ENCODE data around the gene GPATCH4.

The GPATCH4 gene

DNA sequence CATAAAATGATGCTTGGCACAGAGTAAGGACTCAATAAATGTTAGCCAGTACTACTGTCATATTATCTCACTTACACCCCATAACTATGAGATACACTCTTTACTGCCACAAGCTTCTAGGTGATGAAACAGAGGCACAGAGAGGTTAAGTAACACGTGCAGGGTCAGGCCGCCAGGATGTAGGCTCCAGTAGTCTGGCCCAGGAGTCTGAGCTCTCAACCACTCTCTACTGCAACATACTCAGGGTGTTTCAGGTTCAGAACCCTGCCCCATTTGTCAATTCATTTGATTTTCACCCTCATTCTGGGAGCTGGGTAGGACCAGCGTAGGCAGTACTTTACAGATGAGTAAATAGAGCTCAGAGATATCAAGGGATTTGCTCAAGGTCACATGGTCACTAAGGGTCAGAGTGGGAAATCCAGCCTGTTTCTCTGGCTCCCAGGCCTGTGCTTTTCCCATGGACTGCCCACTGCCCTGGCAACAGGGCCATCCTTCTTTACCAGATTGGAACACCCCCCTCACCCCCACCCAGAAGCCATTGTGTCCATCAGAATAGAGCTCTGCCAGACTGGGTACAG, 50.1 kb downstream of the GPATCH4 start:
- TF ChIP-seq, protein P1, sequence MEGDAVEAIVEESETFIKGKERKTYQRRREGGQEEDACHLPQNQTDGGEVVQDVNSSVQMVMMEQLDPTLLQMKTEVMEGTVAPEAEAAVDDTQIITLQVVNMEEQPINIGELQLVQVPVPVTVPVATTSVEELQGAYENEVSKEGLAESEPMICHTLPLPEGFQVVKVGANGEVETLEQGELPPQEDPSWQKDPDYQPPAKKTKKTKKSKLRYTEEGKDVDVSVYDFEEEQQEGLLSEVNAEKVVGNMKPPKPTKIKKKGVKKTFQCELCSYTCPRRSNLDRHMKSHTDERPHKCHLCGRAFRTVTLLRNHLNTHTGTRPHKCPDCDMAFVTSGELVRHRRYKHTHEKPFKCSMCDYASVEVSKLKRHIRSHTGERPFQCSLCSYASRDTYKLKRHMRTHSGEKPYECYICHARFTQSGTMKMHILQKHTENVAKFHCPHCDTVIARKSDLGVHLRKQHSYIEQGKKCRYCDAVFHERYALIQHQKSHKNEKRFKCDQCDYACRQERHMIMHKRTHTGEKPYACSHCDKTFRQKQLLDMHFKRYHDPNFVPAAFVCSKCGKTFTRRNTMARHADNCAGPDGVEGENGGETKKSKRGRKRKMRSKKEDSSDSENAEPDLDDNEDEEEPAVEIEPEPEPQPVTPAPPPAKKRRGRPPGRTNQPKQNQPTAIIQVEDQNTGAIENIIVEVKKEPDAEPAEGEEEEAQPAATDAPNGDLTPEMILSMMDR (IDR thresholded peaks at IDR 0.05; ENCODE audit: low read depth, low read length): no peak
- DNase-seq (ENCODE audit: low read depth in 2 of 2): no peak
- no peak overlapping the region for H3K4me3 ChIP-seq (replicated peaks in 1 of 2; ENCODE audit: low read depth in 2 of 2, low read length in 2 of 2)

GRCh38 chr1:156550346-156550745, 50.9 kb downstream of the GPATCH4 start:
- DNase-seq (ENCODE audit: low read depth in 2 of 2): no peak
- no peak overlapping the region for H3K4me3 ChIP-seq (replicated peaks in 1 of 2; ENCODE audit: low read depth in 2 of 2, low read length in 2 of 2)
- TF ChIP-seq, protein P1 (IDR thresholded peaks at IDR 0.05; ENCODE audit: low read depth, low read length): no peak

GRCh38 chr1:156549831-156550230, 51.4 kb downstream of the GPATCH4 start:
- DNase-seq (ENCODE audit: low read depth in 2 of 2): no peak
- TF ChIP-seq, protein P1 (IDR thresholded peaks at IDR 0.05; ENCODE audit: low read depth, low read length): no peak
- no peak overlapping the region for H3K4me3 ChIP-seq (replicated peaks in 1 of 2; ENCODE audit: low read depth in 2 of 2, low read length in 2 of 2)

DNA sequence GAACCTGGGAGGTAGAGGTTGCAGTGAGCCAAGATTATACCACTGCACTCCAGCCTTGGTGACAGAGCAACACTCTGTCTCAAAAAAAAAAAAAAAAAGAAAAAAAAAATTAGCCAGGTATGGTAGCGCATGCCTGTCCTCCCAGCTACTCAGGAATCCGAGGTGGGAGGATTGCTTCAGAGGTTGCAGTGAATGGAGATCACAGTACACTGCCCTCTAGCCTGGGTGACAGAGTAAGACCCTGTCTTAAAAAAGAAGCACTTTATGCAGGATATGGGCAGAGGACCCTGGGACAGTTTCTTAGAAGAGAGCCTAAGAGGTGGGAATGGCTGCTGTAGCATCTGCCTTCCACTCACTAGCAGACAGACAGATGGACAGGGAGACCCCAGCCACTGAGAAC, 51.9 kb downstream of the GPATCH4 start:
- TF ChIP-seq, protein P1 (IDR thresholded peaks at IDR 0.05; ENCODE audit: low read depth, low read length): no peak
- DNase-seq (ENCODE audit: low read depth in 2 of 2): no peak

GRCh38 chr1:156547982-156548381, 53.3 kb downstream of the GPATCH4 start:
- TF ChIP-seq, protein P1 (IDR thresholded peaks at IDR 0.05; ENCODE audit: low read depth, low read length): no peak
- DNase-seq (ENCODE audit: low read depth in 2 of 2): no peak
- H3K4me3 ChIP-seq (replicated peaks in 1 of 2; ENCODE audit: low read depth in 2 of 2, low read length in 2 of 2): no peak overlapping the region

More for the DNA sequence above, 51.9 kb downstream of the GPATCH4 start:
- H3K4me3 ChIP-seq (replicated peaks in 1 of 2; ENCODE audit: low read depth in 2 of 2, low read length in 2 of 2): no peak overlapping the region

DNA sequence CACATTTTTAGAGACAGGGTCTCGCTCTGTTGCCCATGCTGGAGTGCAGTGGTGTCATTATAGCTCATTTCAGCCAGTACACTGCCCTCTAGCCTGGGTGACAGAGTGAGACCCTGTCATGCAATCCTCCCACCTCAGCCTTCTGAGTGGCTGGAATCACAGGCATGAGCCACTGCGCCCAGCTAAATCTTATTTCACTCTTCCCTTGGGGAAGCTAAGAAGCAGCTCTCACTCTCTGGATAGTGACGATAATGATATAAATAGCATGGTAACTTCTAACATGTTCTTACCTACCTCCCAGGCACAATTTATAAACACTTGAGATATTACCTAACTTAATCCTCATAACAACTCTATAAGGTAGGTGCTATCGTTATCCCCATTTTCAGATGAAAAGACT, 53.8 kb downstream of the GPATCH4 start:
- TF ChIP-seq, protein P1 (IDR thresholded peaks at IDR 0.05; ENCODE audit: low read depth, low read length): no peak
- no peak overlapping the region for H3K4me3 ChIP-seq (replicated peaks in 1 of 2; ENCODE audit: low read depth in 2 of 2, low read length in 2 of 2)
- no peak for DNase-seq (ENCODE audit: low read depth in 2 of 2)

DNA sequence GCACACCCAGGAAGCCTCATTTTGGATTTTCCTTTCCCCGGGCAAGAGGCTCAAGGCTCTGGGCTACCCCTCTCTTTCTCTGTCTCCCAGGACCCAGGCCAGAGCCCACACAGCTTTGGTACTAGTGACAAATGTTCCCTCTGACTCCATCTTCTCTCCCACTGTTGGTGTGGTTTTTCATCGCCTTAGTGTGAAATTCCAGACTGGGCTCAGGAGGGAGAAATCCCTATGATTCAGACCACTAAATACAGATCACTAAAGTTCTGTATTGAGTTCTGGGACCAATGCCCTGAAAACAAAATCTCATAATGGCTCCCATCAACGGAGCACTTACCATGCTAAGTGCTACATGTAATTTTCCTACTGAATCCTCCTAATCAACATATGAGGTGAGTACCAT, 55.0 kb downstream of the GPATCH4 start:
- DNase-seq (ENCODE audit: low read depth in 2 of 2): no peak
- TF ChIP-seq, protein P1 (IDR thresholded peaks at IDR 0.05; ENCODE audit: low read depth, low read length): no peak
- no peak overlapping the region for H3K4me3 ChIP-seq (replicated peaks in 1 of 2; ENCODE audit: low read depth in 2 of 2, low read length in 2 of 2)

Data from cardiac fibroblast (primary cell).